HUES48 (cell line): Measurements from ENCODE around the gene COX6B2.
A peak's percentile ranks its signal among the peaks of the same experiment; 100 is the strongest.
"Not testable (repeated sequence)": the region's sequence is repeated elsewhere in the genome, so short reads cannot be mapped to it uniquely, and the experiment has no call there.

Source experiments
- H3K27ac ChIP-seq: one replicate; pipeline ENCODE4 v1.7.0; 2013; ENCODE audit warnings: low read depth, low read length, inconsistent platforms
- H3K27me3 ChIP-seq: 2 replicates; pipeline ENCODE4 v1.6.1; 2013; ENCODE audit warnings: mild to moderate bottlenecking, low read length; ENCODE audit not compliant: control insufficient read depth, insufficient read depth
- H3K36me3 ChIP-seq: 2 replicates; pipeline ENCODE4 v1.6.1; 2013; ENCODE audit warnings: low read length; ENCODE audit not compliant: control insufficient read depth, insufficient read depth
- H3K4me1 ChIP-seq: 2 replicates; pipeline ENCODE4 v1.6.1; 2013; ENCODE audit warnings: mild to moderate bottlenecking, low read length; ENCODE audit not compliant: control insufficient read depth, insufficient read depth
- H3K4me3 ChIP-seq: 2 replicates; pipeline ENCODE4 v1.5.1; 2013; ENCODE audit warnings: mild to moderate bottlenecking, low read depth, low read length
- H3K9ac ChIP-seq: 2 replicates; pipeline ENCODE4 v1.6.1; 2013; ENCODE audit warnings: mild to moderate bottlenecking, low read depth, low read length, moderate library complexity
- H3K9me3 ChIP-seq: 2 replicates; pipeline ENCODE4 v1.6.1; 2013; ENCODE audit warnings: low read length; ENCODE audit not compliant: control insufficient read depth, insufficient read depth

The COX6B2 gene, protein sequence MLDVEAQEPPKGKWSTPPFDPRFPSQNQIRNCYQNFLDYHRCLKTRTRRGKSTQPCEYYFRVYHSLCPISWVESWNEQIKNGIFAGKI

DNA sequence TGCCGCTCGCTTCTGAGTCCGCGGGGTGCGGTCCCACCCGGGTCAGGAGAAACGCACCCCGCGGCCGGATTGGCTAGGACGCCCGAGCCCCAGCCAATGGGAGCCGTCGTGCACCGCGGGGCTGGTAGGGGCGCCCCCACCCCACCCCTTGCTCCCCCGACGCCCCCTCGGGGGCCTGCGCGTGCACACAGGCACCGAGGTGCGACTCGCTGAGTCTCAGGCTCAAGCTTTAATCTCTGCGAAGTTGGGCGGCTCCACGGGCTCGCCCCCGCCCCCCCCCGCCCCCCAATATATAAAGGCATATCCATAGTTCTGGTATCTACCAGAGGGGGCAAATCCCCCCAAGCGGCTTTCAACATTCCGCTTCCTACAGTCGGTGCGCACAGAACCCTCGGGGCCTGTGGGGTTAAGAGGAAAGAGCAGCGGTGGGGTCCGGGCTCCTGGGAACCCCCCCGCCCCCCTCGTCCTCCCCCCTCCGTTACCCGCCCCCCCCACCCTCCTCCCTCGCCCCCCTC lies at the start of gene COX6B2:
Gene COX6B2, minus strand, starts transcription at position 22 of the 515 bp plus-strand sequence. CDS start 198 bp downstream, outside the sequence.
- H3K9ac ChIP-seq = no peak within 1 kb of the TSS
- peaks cover 57% of the 10 kb centered on the region for H3K27me3 ChIP-seq
- H3K4me1 ChIP-seq = peaks cover 13% of the 10 kb centered on the region
- peak within 1 kb of the TSS; percentile 84 for H3K4me3 ChIP-seq
- H3K9me3 ChIP-seq = no peaks in the 10 kb centered on the region
- no peak within 1 kb of the TSS for H3K27ac ChIP-seq
- H3K36me3 ChIP-seq = no peaks in the 10 kb centered on the region

DNA sequence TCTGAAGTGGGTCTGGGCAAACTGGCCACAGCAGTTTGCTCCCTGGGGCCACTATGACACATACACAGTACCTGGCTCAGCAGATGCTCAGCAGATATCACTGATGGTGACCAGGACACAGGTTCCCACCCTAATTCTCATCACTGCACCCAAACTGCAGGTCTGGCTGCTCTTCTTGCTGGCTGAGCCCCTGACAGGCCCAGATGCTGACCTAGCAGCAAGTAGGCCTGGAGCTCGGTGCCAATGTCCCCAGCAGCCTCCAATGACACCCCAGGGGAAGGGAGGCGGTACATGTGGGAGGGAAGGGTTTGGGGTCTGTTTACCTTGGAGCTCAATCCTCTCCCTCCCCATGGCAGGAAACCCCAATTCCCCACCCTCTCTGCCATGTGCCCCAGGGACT lies 48.0 kb upstream of the COX6B2 start:
- H3K9ac ChIP-seq = no peak overlapping the region
- no peaks in the 10 kb centered on the region for H3K9me3 ChIP-seq
- peak overlapping the region; percentile 23 for H3K27ac ChIP-seq
- H3K4me1 ChIP-seq = peaks cover 9% of the 10 kb centered on the region
- H3K36me3 ChIP-seq = peaks cover 59% of the 10 kb centered on the region
- H3K27me3 ChIP-seq = no peaks in the 10 kb centered on the region
- no peak overlapping the region for H3K4me3 ChIP-seq

DNA sequence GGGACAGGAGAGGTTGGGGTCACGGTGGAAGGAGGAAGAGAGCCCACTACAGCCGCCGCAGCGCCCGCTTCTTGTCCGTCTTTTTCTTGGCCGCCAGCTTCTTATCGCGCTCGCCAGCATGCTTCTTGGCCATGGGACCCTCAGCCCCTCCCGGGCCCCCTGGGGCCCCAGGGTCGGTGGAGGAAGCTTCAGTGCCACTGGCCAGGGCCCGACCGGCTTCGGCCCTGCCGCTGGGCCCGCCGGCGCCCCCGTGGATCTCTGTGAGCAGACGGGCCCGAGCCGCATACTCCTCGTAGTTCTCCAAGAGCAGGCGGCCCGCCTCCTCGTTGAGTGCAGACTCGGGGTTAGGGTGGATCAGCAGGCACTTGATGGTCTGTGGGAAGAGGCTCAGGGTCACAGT lies 46.9 kb upstream of the COX6B2 start:
- H3K4me3 ChIP-seq, H3K9ac ChIP-seq, H3K27me3 ChIP-seq, H3K27ac ChIP-seq, H3K9me3 ChIP-seq, H3K4me1 ChIP-seq: not testable (repeated sequence)
- H3K36me3 ChIP-seq = peaks cover 54% of the 10 kb centered on the region

DNA sequence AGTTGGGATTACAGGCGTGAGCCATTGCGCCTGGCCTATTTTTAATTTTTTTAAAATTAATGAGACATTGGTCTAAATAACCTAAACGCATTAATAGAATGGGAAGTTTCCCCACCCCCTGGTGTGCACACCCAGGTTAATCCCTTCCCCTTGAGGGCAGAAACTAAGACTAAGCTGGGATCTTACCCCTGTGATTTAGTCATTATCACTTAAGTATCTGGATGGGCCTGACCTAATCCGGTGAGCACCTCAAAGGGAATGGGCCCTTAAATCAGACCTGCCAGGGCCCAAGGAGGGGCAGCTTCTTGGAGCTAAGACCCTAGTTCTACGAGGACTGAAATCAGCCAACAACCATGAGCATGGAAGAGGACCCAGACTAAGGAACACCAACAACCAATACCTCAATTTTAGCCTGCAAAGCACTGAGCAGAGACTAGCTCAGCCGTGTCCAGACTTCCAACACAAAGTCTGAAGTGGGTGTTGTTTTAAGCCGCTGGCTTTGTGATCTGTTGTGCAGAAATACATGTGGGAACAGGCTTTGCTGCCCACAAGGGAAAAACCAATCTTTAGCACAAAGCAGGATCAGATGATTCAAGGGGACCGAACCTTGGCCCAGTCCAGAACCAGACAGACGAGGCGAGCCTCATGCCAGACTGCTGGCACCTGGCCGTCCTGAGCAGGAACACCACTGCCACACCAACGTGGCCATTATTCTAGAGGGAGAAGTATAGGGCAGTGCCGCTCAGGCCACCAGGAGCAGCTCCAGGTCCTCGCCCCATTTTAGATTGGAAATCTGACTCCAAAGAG lies 46.0 kb upstream of the COX6B2 start:
- Histone ChIP-seq H3K4me1 (no peaks in the 10 kb centered on the region), H3K36me3 (peaks cover 45% of the 10 kb centered on the region), H3K4me3 (no peak overlapping the region), H3K27me3 (no peaks in the 10 kb centered on the region), H3K27ac (no peak overlapping the region), H3K9me3 (no peaks in the 10 kb centered on the region), H3K9ac (no peak overlapping the region)

DNA sequence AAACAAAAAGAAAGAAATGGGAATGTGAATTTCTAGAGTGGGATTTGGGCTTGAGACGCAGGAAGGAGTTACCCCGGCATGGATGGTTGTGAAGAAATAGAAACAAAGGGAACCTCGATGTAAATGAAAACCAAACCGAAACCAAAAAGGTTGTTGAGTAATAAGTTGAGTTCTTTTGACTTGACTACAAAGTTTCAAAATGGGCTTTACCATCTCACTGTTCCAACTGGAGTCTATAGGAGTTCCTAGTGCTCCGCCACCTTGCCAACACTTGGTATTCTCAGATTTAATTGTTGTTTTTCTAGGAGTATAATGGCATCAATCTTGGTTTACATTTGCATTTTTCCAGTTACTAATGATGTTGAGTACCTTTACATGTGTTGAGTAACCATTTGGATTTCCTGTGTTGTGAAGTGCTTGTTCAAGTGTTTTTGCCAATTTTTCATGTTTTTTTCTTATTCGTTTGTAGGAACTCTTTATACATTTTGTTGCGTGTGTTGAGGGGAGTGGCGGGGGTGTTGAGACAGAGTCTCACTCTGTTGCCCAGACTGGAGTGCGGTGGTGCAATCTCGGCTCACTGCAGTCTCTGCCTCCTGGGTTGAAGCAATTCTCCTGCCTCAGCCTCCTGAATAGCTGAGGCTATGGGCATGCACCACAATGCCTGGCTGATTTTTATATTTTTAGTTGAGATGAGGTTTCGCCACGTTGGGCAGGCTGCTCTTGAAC lies 43.8 kb upstream of the COX6B2 start:
- H3K27me3 ChIP-seq = no peaks in the 10 kb centered on the region
- no peak overlapping the region for H3K27ac ChIP-seq
- no peak overlapping the region for H3K9ac ChIP-seq
- H3K4me1 ChIP-seq = 0 out of 2 replicates have a peak, but pooled peaks cover 2% of the 10 kb centered on the region
- H3K9me3 ChIP-seq = no peaks in the 10 kb centered on the region
- H3K36me3 ChIP-seq = peaks cover 29% of the 10 kb centered on the region
- no peak overlapping the region for H3K4me3 ChIP-seq

DNA sequence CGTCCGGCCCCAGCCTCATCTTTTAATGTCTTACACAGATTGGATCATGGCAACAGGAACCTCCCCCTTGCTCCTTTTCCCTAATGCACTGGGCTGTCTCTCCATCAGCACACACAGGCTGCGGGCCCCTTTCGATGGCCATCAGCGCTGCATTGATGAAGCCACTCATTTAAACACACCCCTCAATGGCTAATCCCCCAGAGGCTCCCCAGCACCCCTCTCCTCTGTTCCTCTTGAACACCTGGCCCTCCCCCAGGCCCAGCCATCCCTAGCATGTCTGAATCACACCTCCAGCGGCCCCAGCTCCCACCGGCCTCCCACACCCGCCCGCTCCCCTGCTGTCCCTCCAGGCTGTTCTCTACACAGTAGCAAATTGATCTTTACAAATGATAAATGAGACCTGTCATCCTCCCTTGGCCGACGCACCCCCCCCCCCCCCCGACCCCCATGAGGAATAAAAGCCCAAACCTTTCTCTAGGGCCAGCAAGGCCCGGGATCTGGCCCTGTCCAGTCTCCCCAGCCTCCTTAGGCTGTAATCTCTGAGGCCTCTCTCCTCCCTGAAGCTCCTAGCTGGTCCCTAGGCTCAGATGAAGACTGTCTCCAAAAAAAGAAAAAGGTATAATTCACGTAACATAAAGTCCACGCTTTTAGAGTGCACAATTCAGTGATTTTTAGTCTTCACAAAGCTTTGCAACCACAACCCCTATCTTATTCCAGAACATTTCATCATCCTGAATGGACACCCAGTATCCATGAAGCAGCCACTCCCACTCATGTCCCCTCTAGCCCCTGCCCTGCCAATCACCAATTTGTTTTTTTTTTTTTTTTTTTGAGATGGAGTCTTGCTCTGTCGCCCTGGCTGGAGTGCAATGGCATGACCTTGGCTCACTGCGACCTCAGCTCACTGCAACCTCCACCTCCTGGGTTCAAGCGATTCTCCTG lies 38.6 kb upstream of the COX6B2 start:
- Histone ChIP-seq H3K27me3 (no peaks in the 10 kb centered on the region), H3K4me1 (peaks cover 28% of the 10 kb centered on the region), H3K27ac (peak overlapping the region; percentile 76), H3K4me3 (0 out of 2 replicates have a peak overlapping the region, but pooled peaks have one; percentile 2), H3K9me3 (no peaks in the 10 kb centered on the region), H3K36me3 (peaks cover 19% of the 10 kb centered on the region), H3K9ac (no peak overlapping the region)

DNA sequence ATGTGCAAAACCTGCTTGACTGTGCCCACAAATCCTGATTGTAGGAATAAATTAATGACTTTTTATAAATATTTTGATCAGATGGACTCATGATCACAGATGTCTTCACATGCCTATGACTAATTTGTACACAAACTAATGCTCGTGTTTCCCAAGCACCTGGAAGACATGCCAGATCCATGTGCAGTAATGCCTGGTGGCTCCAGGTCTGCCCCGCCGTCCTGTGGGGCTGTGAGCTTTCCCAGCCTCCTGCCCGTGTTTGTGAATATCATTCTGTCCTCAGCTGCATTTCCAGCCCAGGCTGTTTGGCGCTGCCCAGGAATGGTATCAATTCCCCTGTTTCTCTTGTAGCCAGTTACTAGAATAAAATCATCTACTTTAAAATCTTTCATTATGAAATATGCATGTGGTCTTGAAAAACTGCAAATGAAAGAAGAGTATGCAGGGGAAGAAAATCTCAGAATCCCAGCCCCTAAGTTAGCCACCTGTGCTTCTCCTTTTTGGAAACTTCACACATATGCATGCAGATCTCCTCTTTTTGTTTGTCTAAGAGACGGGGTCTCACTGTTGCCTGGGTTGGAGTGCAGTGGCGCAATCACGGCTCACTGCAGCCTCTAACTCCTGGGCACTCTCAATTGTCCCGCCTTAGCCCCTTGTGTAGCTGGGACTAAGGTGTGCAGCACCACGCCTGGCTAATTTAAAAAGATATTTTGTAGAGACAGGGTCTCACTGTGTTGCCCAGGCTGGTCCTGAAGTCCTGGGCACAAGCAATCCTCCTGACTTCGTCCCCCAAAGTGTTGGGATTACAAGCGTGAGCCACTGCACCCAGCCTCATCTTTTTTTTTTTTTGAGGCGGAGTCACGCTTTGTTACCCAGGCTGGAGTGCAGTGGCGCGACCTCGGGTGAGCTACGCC lies 37.4 kb upstream of the COX6B2 start:
- Histone ChIP-seq H3K4me1 (peaks cover 38% of the 10 kb centered on the region), H3K9me3 (no peaks in the 10 kb centered on the region), H3K27ac (peak overlapping the region; percentile 76), H3K4me3 (no peak overlapping the region), H3K27me3 (no peaks in the 10 kb centered on the region), H3K36me3 (peaks cover 30% of the 10 kb centered on the region), H3K9ac (no peak overlapping the region)

DNA sequence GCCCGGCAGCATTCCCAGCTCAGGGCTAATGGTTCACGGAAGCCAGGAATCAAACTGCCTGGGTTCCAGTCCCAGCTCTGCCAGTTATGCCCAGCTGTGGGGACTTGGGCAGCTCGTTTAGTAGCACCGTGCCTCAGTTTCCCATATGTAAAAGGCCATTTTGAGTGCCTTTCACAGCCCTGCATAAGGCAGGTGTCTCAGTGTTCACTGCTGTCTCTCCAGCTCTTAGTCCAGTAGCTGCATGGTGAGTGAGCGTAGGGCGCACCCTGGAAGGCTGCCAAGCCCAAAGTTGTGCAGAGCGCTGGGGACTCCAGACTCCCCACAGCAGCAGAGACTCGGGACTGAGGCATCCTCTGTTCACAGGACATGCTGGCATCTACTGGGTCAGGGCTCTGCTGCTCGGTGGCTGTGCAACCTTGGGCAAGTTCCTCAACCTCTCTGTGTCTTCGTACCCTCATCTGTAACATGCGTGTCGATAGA lies 36.7 kb upstream of the COX6B2 start:
- H3K36me3 ChIP-seq = peaks cover 38% of the 10 kb centered on the region
- H3K9me3 ChIP-seq = no peaks in the 10 kb centered on the region
- H3K27me3 ChIP-seq = no peaks in the 10 kb centered on the region
- H3K4me3 ChIP-seq = no peak overlapping the region
- H3K27ac ChIP-seq = no peak overlapping the region
- H3K9ac ChIP-seq = no peak overlapping the region
- H3K4me1 ChIP-seq = peaks cover 41% of the 10 kb centered on the region

DNA sequence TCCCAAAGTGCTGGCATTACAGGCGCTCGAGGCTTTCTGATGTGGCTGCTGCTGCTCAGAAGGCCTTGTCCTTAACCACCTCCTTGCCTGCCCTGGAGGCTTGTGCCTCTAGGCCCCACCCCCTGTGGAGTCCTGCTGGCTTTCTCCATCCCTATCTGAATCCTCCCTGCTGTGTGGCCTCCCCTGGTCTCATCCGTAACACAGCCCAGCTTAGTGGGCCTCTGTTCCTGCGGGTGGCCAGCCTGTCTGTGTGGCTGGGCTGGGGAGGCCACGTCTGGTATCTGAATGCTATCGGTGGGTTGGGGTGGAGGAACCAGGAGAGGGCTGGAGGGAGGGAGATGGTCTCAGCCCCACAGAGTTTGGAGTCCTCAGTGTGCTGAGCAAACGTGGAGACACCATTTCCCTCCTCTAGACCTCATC lies 36.0 kb upstream of the COX6B2 start:
- Histone ChIP-seq H3K4me1 (peaks cover 41% of the 10 kb centered on the region), H3K36me3 (peaks cover 39% of the 10 kb centered on the region), H3K9ac (no peak overlapping the region), H3K27me3 (no peaks in the 10 kb centered on the region), H3K27ac (peak overlapping the region; percentile 2), H3K4me3 (no peak overlapping the region), H3K9me3 (no peaks in the 10 kb centered on the region)
